ENCODE data around the gene FTH1. TPM values are rescaled to one million over a fixed set of nuclear protein-coding genes. Genes with fewer than 3 reads are reported as not detected.

FTH1 gene
- polyA plus RNA-seq, 12 donors = 1,211 to 2,107 (median 1,338) TPM; not detected in 1

- no peak for DNase-seq
Measured at GRCh38 chr11:61952882-61953281, 14.6 kb downstream of the FTH1 start.

GRCh38 chr11:61951484-61952135 is 15.8 kb downstream of the FTH1 start:
- no peak for DNase-seq

- DNase-seq = no peak
Measured at GRCh38 chr11:61950035-61950547, 17.3 kb downstream of the FTH1 start, which contains the start of gene BEST1. BEST1 (plus strand) TSS chr11:61950351; CDS start chr11:61951807, 1,456 bp downstream.

GRCh38 chr11:61949169-61950034 is 18.0 kb downstream of the FTH1 start:
- peak; percentile 80 for DNase-seq

GRCh38 chr11:61948505-61948904 is 18.9 kb downstream of the FTH1 start:
- DNase-seq = no peak

GRCh38 chr11:61947486-61948210 is 19.8 kb downstream of the FTH1 start:
- DNase-seq = peak; percentile 95

- DNase-seq = no peak
Measured at GRCh38 chr11:61946894-61947293, 20.5 kb downstream of the FTH1 start.

- DNase-seq = no peak
Measured at GRCh38 chr11:61945191-61945590, 22.2 kb downstream of the FTH1 start.

GRCh38 chr11:61940466-61940865 is 27.0 kb downstream of the FTH1 start:
- no peak for DNase-seq

- DNase-seq = no peak
Measured at GRCh38 chr11:61935861-61936260, 31.6 kb downstream of the FTH1 start.

GRCh38 chr11:61930933-61931332 is 36.5 kb downstream of the FTH1 start:
- no peak for DNase-seq

GRCh38 chr11:61928606-61929005 is 38.8 kb downstream of the FTH1 start:
- no peak for DNase-seq

- DNase-seq = no peak
Measured at GRCh38 chr11:61927501-61927900, 39.9 kb downstream of the FTH1 start.

- DNase-seq = no peak
Measured at GRCh38 chr11:61926235-61926634, 41.2 kb downstream of the FTH1 start.

GRCh38 chr11:61925736-61926135 is 41.7 kb downstream of the FTH1 start:
- no peak for DNase-seq

GRCh38 chr11:61924064-61924455 is 43.4 kb downstream of the FTH1 start:
- DNase-seq = peak; percentile 70

GRCh38 chr11:61923166-61924063 is 44.0 kb downstream of the FTH1 start:
- DNase-seq = peak; percentile 95

- peak; percentile 94 for DNase-seq
Measured at GRCh38 chr11:61922539-61922938, 44.9 kb downstream of the FTH1 start.

- no peak for DNase-seq
Measured at GRCh38 chr11:61921446-61921845, 46.0 kb downstream of the FTH1 start.

GRCh38 chr11:61919705-61920631 is 47.5 kb downstream of the FTH1 start:
- no peak for DNase-seq

All from muscle of arm (tissue), 12 donors.